ENCODE results near the gene MCRIP1. TPM values are rescaled to one million over a fixed set of nuclear protein-coding genes. Genes with fewer than 3 reads are reported as not detected.

MCRIP1 gene
- total and polyA plus RNA-seq, 2 of the 13 experiments (the other 11 are each of a cell fraction or from before 2014, with no cell fraction given) = 79.7 to 84.9 TPM

DNA sequence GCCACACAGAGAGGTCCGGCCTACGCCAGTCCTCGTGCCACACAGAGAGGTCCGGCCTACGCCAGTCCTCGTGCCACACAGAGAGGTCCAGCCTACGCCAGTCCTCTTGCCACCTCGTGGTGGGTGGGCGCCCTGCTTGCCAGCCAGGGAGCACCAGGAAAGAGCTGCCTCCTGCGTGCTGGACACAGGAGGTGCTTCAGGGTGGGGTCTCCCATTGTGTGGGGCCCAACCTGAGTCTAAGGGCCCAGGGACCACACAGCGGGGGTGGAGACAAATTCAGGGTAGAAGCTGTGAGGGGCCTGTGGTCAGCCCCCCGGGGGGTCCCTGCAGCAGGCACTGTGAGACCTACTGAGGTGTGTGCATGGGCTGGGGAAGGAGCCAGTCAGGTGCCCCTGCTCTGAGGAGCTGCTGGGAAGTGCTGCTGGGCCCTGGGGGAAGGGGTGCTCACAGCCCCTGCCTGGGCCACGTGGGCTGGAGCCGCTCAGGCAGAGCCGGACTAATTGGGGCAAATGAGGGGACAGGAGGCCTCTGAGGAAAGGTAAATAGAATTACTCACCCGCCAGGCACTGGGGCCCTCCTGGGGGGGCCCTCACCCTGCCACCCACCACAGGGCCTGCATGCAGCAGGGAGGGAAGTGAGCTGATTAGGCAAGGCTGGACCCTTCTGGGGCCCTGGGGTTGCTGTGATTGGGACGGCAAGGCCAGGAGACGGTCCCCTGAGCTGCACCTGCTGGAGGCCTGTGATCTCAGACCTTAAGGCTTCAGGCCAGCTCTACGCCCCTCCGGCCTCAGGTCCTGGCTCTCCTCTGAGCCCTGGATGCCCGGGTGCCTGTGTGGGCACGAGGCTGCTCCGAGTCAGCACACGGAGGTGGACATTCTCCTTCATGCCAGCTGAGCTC lies 18.1 kb downstream of the MCRIP1 start (continued):
- TF ChIP-seq, protein P1, sequence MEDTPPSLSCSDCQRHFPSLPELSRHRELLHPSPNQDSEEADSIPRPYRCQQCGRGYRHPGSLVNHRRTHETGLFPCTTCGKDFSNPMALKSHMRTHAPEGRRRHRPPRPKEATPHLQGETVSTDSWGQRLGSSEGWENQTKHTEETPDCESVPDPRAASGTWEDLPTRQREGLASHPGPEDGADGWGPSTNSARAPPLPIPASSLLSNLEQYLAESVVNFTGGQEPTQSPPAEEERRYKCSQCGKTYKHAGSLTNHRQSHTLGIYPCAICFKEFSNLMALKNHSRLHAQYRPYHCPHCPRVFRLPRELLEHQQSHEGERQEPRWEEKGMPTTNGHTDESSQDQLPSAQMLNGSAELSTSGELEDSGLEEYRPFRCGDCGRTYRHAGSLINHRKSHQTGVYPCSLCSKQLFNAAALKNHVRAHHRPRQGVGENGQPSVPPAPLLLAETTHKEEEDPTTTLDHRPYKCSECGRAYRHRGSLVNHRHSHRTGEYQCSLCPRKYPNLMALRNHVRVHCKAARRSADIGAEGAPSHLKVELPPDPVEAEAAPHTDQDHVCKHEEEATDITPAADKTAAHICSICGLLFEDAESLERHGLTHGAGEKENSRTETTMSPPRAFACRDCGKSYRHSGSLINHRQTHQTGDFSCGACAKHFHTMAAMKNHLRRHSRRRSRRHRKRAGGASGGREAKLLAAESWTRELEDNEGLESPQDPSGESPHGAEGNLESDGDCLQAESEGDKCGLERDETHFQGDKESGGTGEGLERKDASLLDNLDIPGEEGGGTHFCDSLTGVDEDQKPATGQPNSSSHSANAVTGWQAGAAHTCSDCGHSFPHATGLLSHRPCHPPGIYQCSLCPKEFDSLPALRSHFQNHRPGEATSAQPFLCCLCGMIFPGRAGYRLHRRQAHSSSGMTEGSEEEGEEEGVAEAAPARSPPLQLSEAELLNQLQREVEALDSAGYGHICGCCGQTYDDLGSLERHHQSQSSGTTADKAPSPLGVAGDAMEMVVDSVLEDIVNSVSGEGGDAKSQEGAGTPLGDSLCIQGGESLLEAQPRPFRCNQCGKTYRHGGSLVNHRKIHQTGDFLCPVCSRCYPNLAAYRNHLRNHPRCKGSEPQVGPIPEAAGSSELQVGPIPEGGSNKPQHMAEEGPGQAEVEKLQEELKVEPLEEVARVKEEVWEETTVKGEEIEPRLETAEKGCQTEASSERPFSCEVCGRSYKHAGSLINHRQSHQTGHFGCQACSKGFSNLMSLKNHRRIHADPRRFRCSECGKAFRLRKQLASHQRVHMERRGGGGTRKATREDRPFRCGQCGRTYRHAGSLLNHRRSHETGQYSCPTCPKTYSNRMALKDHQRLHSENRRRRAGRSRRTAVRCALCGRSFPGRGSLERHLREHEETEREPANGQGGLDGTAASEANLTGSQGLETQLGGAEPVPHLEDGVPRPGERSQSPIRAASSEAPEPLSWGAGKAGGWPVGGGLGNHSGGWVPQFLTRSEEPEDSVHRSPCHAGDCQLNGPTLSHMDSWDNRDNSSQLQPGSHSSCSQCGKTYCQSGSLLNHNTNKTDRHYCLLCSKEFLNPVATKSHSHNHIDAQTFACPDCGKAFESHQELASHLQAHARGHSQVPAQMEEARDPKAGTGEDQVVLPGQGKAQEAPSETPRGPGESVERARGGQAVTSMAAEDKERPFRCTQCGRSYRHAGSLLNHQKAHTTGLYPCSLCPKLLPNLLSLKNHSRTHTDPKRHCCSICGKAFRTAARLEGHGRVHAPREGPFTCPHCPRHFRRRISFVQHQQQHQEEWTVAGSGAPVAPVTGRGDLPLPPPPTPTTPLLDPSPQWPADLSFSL (CRISPR knock-in tag; IDR thresholded peaks at IDR 0.05) = 0 out of 2 replicates have a peak, but pooled peaks have one; percentile 25
- TF ChIP-seq HNF4G (IDR thresholded peaks at IDR 0.05; ENCODE audit: borderline replicate concordance, low read depth, low read length) (no peak), HNF4G (CRISPR knock-in tag; IDR thresholded peaks at IDR 0.05; ENCODE audit: borderline replicate concordance, low read depth) (no peak), KLF11 (CRISPR knock-in tag; IDR thresholded peaks at IDR 0.05) (0 out of 2 replicates have a peak, but pooled peaks have one; percentile 59), NFYB (CRISPR knock-in tag; IDR thresholded peaks at IDR 0.05) (peak; percentile 63), XBP1 (CRISPR knock-in tag; IDR thresholded peaks at IDR 0.05) (no peak), ZNF891 (CRISPR knock-in tag; IDR thresholded peaks at IDR 0.05) (peak; percentile 44; the same call in 1 of the 2 replicates), KDM4B (CRISPR knock-in tag; IDR thresholded peaks at IDR 0.05) (peak; percentile 47; the same call in 1 of the 2 replicates), NR2C2 (CRISPR knock-in tag; IDR thresholded peaks at IDR 0.05; ENCODE audit: borderline replicate concordance) (peak; percentile 36; the same call in 1 of the 2 replicates), KDM3A (CRISPR knock-in tag; IDR thresholded peaks at IDR 0.05; ENCODE audit: low read depth) (peak; percentile 76; the same call in 1 of the 2 replicates), GTF2F1 (IDR thresholded peaks at IDR 0.05; ENCODE audit: low read length) (no peak), MXD4 (CRISPR knock-in tag; IDR thresholded peaks at IDR 0.05) (peak; percentile 48; the same call in 1 of the 2 replicates), NAIF1 (CRISPR knock-in tag; IDR thresholded peaks at IDR 0.05; ENCODE audit: borderline replicate concordance) (no peak), SOX5 (CRISPR knock-in tag; IDR thresholded peaks at IDR 0.05; ENCODE audit: borderline replicate concordance) (peak; percentile 33; the same call in 1 of the 2 replicates)
- TF ChIP-seq, protein P2, sequence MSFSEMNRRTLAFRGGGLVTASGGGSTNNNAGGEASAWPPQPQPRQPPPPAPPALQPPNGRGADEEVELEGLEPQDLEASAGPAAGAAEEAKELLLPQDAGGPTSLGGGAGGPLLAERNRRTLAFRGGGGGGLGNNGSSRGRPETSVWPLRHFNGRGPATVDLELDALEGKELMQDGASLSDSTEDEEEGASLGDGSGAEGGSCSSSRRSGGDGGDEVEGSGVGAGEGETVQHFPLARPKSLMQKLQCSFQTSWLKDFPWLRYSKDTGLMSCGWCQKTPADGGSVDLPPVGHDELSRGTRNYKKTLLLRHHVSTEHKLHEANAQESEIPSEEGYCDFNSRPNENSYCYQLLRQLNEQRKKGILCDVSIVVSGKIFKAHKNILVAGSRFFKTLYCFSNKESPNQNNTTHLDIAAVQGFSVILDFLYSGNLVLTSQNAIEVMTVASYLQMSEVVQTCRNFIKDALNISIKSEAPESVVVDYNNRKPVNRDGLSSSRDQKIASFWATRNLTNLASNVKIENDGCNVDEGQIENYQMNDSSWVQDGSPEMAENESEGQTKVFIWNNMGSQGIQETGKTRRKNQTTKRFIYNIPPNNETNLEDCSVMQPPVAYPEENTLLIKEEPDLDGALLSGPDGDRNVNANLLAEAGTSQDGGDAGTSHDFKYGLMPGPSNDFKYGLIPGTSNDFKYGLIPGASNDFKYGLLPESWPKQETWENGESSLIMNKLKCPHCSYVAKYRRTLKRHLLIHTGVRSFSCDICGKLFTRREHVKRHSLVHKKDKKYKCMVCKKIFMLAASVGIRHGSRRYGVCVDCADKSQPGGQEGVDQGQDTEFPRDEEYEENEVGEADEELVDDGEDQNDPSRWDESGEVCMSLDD (CRISPR knock-in tag; IDR thresholded peaks at IDR 0.05; ENCODE audit: borderline replicate concordance) = no peak; the same call in 1 of the 2 replicates
- TF ChIP-seq, protein P3, sequence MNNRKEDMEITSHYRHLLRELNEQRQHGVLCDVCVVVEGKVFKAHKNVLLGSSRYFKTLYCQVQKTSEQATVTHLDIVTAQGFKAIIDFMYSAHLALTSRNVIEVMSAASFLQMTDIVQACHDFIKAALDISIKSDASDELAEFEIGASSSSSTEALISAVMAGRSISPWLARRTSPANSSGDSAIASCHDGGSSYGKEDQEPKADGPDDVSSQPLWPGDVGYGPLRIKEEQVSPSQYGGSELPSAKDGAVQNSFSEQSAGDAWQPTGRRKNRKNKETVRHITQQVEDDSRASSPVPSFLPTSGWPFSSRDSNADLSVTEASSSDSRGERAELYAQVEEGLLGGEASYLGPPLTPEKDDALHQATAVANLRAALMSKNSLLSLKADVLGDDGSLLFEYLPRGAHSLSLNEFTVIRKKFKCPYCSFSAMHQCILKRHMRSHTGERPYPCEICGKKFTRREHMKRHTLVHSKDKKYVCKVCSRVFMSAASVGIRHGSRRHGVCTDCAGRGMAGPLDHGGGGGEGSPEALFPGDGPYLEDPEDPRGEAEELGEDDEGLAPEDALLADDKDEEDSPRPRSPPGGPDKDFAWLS (CRISPR knock-in tag; IDR thresholded peaks at IDR 0.05; ENCODE audit: borderline replicate concordance) = peak; percentile 76; the same call in 1 of the 2 replicates
- TF ChIP-seq, protein P4, sequence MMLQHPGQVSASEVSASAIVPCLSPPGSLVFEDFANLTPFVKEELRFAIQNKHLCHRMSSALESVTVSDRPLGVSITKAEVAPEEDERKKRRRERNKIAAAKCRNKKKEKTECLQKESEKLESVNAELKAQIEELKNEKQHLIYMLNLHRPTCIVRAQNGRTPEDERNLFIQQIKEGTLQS (CRISPR knock-in tag; IDR thresholded peaks at IDR 0.05) = no peak
